GM21619 (cell line): ENCODE results near the gene CLSTN2.

ENCODE experiments used
- ATAC-seq: cut with Tn5 transposase; IDR thresholded peaks from one replicate; pipeline ENCODE4 v1.9.1; 2021; ENCODE audit not compliant: unreplicated experiment

CLSTN2 gene

GRCh38 chr3:140529558-140529957 is 594.6 kb downstream of the CLSTN2 start:
- no peak for ATAC-seq

GRCh38 chr3:140530131-140530530 is 595.1 kb downstream of the CLSTN2 start:
- no peak for ATAC-seq

GRCh38 chr3:140530603-140531002 is 595.6 kb downstream of the CLSTN2 start:
- ATAC-seq, result no peak

- no peak for ATAC-seq
Observed at GRCh38 chr3:140532793-140533330, 597.9 kb downstream of the CLSTN2 start.

GRCh38 chr3:140536926-140537726 is 602.1 kb downstream of the CLSTN2 start:
- ATAC-seq, result no peak

- ATAC-seq, result no peak
Observed at GRCh38 chr3:140537727-140538082, 602.7 kb downstream of the CLSTN2 start.

- ATAC-seq, result peak; percentile 80
Observed at GRCh38 chr3:140540262-140540661, 605.3 kb downstream of the CLSTN2 start.

GRCh38 chr3:140541975-140542653 is 607.1 kb downstream of the CLSTN2 start:
- ATAC-seq, result no peak

GRCh38 chr3:140545197-140545596 is 610.2 kb downstream of the CLSTN2 start:
- no peak for ATAC-seq

- no peak for ATAC-seq
Observed at GRCh38 chr3:140545756-140546155, 610.8 kb downstream of the CLSTN2 start.

- no peak for ATAC-seq
Observed at GRCh38 chr3:140546649-140547048, 611.7 kb downstream of the CLSTN2 start.

- ATAC-seq, result no peak
Observed at GRCh38 chr3:140552403-140552802, 617.4 kb downstream of the CLSTN2 start.

GRCh38 chr3:140552898-140553297 is 617.9 kb downstream of the CLSTN2 start:
- ATAC-seq, result no peak

GRCh38 chr3:140553591-140553990 is 618.6 kb downstream of the CLSTN2 start:
- no peak for ATAC-seq

GRCh38 chr3:140555666-140556065 is 620.7 kb downstream of the CLSTN2 start:
- ATAC-seq, result no peak

GRCh38 chr3:140557476-140557875 is 622.5 kb downstream of the CLSTN2 start:
- ATAC-seq, result no peak

GRCh38 chr3:140559546-140559945 is 624.6 kb downstream of the CLSTN2 start:
- ATAC-seq, result no peak

- no peak for ATAC-seq
Observed at GRCh38 chr3:140563206-140563760, 628.3 kb downstream of the CLSTN2 start.

GRCh38 chr3:140568131-140568530 is 633.1 kb downstream of the CLSTN2 start:
- ATAC-seq, result no peak

GRCh38 chr3:140568842-140569520 is 634.0 kb downstream of the CLSTN2 start:
- no peak for ATAC-seq

- ATAC-seq, result no peak
Observed at GRCh38 chr3:140570602-140571001, 635.6 kb downstream of the CLSTN2 start.
